Heart right ventricle (tissue), 16 donors: ENCODE data around the gene ADPRH. TPM values are rescaled to one million over a fixed set of nuclear protein-coding genes. Genes with fewer than 3 reads are reported as not detected.

Experiments used
- ATAC-seq, 8 donors: fragments of 200-7000 bp; cut with Tn5 transposase; one replicate each; pipeline ENCODE4 v1.9.1; 2020; ENCODE audit warnings: mild to moderate bottlenecking in 8 of 8, moderate library complexity in 8 of 8, moderate number of reproducible peaks in 1 of 8
- DNase-seq, 2 donors: peaks; one replicate each; pipeline ENCODE4 v3.0.0-alpha.2; 2020
- H3K27ac ChIP-seq, 10 donors: fragments of 200-600 bp; sonication (generic) in 2 of 10; one replicate each; pipeline versions ENCODE4 v1.5.0 to v1.8.0; 2020 to 2022; ENCODE audit warnings: mild to moderate bottlenecking in 3 of 10
- H3K27me3 ChIP-seq, 7 donors: fragments of 200-600 bp; one replicate each; pipeline ENCODE4 v1.8.0; 2021 to 2022; ENCODE audit warnings: mild to moderate bottlenecking in 2 of 7
- H3K36me3 ChIP-seq, 9 donors: fragments of 200-600 bp; sonication (generic) in 1 of 9; one replicate each; pipeline versions ENCODE4 v1.5.0 to v1.8.0; 2020 to 2022; ENCODE audit warnings: mild to moderate bottlenecking in 2 of 9
- H3K4me1 ChIP-seq, 9 donors: fragments of 200-600 bp; sonication (generic) in 1 of 9; one replicate each; pipeline versions ENCODE4 v1.5.0 to v1.8.0; 2020 to 2022; ENCODE audit warnings: mild to moderate bottlenecking in 4 of 9
- H3K4me3 ChIP-seq, 10 donors: fragments of 200-600 bp; sonication (generic) in 2 of 10; one replicate each; pipeline versions ENCODE4 v1.5.0 to v1.8.0; 2020 to 2022; ENCODE audit warnings: mild to moderate bottlenecking in 7 of 10, moderate library complexity in 2 of 10
- H3K9me3 ChIP-seq, 11 donors: fragments of 200-600 bp in 10 of 11; sonication (generic) in 2 of 11; one replicate each; pipeline versions ENCODE4 v1.5.0 to v1.8.0; 2013 to 2022; ENCODE audit warnings: mild to moderate bottlenecking in 2 of 11, control low read depth in 1 of 11, moderate library complexity in 1 of 11
- CTCF ChIP-seq, 9 donors: fragments of 200-600 bp; sonication (generic) in 2 of 9; IDR thresholded peaks; one replicate each; pipeline versions ENCODE4 v1.5.0 to v1.8.0; 2021 to 2022; ENCODE audit warnings: antibody characterized with exemption in 9 of 9, mild to moderate bottlenecking in 5 of 9, moderate library complexity in 1 of 9
- WGBS, 2 donors: extraction: QIAGEN DNeasy Blood & Tissue Kit; methylation state at CpG; one replicate each; pipeline ENCODE4 v1.1.7; 2013; ENCODE audit warnings: inconsistent platforms in 1 of 2; 5-methylcytosine and 5-hydroxymethylcytosine counted together
- intact Hi-C, 10 donors: fragments of 100-400 bp; cut with DNase I; formaldehyde crosslinking; loops; one replicate each; pipeline versions ENCODE4 v1.11.1 to v1.14.2; 2022
- polyA plus RNA-seq, 2 donors: library from polyadenylated mRNA; stranded (reverse); fragments of 200-250 nt; gene quantifications; one replicate each; pipeline ENCODE4 v1.2.3, GENCODE V29; 2013
- total RNA-seq, 10 donors: library from RNA; stranded (reverse); fragmentation: NEBNext Ultra II Directional in 3 of 10; extraction: Animal tissue kit (Norgen Biotek cat#: 25700) in 3 of 10; gene quantifications; one replicate each; pipeline versions ENCODE4 v1.2.1 to v1.2.4, GENCODE V29; 2021 to 2023
- donor health status: Arrhythmogenic right ventricular cardiomyopathy.
- donor health status: ischemic (EF 13 %, LVEDD 7.1; RV severe dilation, severe dysfunction).
- donor health status: healthy with polysubstance abuse.
- donor health status: DM: no; HTN: yes; CAD: no.
- donor health status: DM: no; HTN: no; CAD: no.
- donor health status: ischemic (EF 25% LVEDD 6.9; RV normal size, moderate dysfunction).
- donor health status: ischemic (EF 25% LVEDD 5.7; RV mildly dilated, moderate dysfunction).
- donor health status: healthy.
- donor health status: DM: yes; HTN: yes; CAD: no.
- donor health status: Ischemic cardiomyopathy.
- donor health status: ischemic (EF 35%, LVEDD 5.7; RV mildly dilated, moderate dysfunction).
- donor health status: nonischemic (EF 11% LVEDD 7.7; RV severe dilation, severe dysfunction).
- donor health status: DM: yes; HTN: yes; CAD: no.
- donor health status: PGD.
- donor health status: ischemic (EF 29% LVEDD 5.4; RV normal size, mild dysfunction).
- donor health status: nonischemic (EF 23%, LVEDD 6.1; RV moderate dilation, normal function).

The ADPRH gene
- total and polyA plus RNA-seq, 12 donors = 5.6 to 16.9 (median 10.5) TPM

- Histone ChIP-seq H3K27ac (peak overlapping the region in 4 of 10 donors; percentile 20 to 49 (median 28)), H3K27me3 (no peaks in the 10 kb centered on the region), H3K36me3 (no peaks in the 10 kb centered on the region), H3K4me1 (peaks cover 0 to 51% (median 38%) of the 10 kb centered on the region in 9 donors), H3K4me3 (no peak overlapping the region), H3K9me3 (no peaks in the 10 kb centered on the region)
- ATAC-seq (no peak), DNase-seq (no peak)
- intact Hi-C loops = no loop called here
- TF ChIP-seq CTCF (IDR thresholded peaks at IDR 0.05) = no peak
- 54 to 61% methylated on average over 1 of the region's 1 CpG for WGBS, 2 donors
These were observed 23.4 kb downstream of the ADPRH start for GRCh38 chr3:119602676-119603075.

GRCh38 chr3:119604878-119605277, 25.6 kb downstream of the ADPRH start:
- no peak for DNase-seq
- no peak for TF ChIP-seq CTCF (IDR thresholded peaks at IDR 0.05)

GRCh38 chr3:119608405-119609000, 29.2 kb downstream of the ADPRH start:
- intact Hi-C loops = no loop called here
- no peak for TF ChIP-seq CTCF (IDR thresholded peaks at IDR 0.05)
- Histone ChIP-seq H3K4me3 (no peak overlapping the region), H3K27ac (no peak overlapping the region), H3K9me3 (peaks cover 0 to 7% (median 0%) of the 10 kb centered on the region in 11 donors), H3K27me3 (no peaks in the 10 kb centered on the region), H3K36me3 (no peaks in the 10 kb centered on the region), H3K4me1 (peaks cover 0 to 6% (median 0%) of the 10 kb centered on the region in 9 donors)
- WGBS, 2 donors = 94% methylated on average over 6 of the region's 6 CpGs
- ATAC-seq (no peak), DNase-seq (no peak)

More at GRCh38 chr3:119604878-119605277, 25.6 kb downstream of the ADPRH start:
- WGBS, 2 donors = 88 to 92% methylated on average over 1 of the region's 1 CpG
- Histone ChIP-seq H3K27ac (no peak overlapping the region), H3K9me3 (no peaks in the 10 kb centered on the region), H3K27me3 (no peaks in the 10 kb centered on the region), H3K4me1 (peaks cover 0 to 29% (median 18%) of the 10 kb centered on the region in 9 donors), H3K36me3 (no peaks in the 10 kb centered on the region), H3K4me3 (no peak overlapping the region)
- no peak for ATAC-seq
- intact Hi-C loops = no loop called here

GRCh38 chr3:119609301-119609700, 30.0 kb downstream of the ADPRH start:
- Histone ChIP-seq H3K4me3 (no peak overlapping the region), H3K27ac (no peak overlapping the region), H3K4me1 (no peaks in the 10 kb centered on the region), H3K36me3 (no peaks in the 10 kb centered on the region), H3K27me3 (no peaks in the 10 kb centered on the region), H3K9me3 (peaks cover 0 to 7% (median 0%) of the 10 kb centered on the region in 11 donors)
- ATAC-seq (no peak), DNase-seq (no peak)
- TF ChIP-seq CTCF (IDR thresholded peaks at IDR 0.05) = no peak
- 61 to 63% methylated on average over 6 of the region's 6 CpGs for WGBS, 2 donors
- intact Hi-C loops = no loop called here
